ENCODE data around the gene LRCH4.
"Not testable (repeated sequence)": the region's sequence is repeated elsewhere in the genome, so short reads cannot be mapped to it uniquely, and the experiment has no call there.

LRCH4 gene

DNA sequence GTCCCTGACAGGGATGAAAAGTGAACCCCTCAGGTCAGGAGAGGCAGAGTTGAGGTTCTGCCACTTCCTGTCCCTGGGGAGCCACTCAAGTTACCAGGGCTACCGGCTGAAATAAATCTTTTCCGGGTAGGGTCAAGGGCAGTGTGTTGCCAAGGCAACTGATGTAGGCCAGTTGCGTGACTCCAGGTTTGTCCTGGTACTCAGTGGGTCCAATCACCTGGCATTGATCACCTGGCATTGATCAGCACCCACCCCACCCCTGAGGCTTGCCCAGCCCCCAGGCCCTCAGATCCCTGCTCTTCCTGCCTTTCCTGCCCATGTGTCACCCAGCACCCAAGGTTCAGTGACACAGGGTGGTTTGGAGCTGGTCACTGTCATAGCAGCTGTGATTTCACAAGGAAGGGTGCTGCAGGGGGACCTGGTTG, 18.2 kb downstream of the LRCH4 start:
- DNase-seq (ENCODE audit: low read depth) = no peak

DNA sequence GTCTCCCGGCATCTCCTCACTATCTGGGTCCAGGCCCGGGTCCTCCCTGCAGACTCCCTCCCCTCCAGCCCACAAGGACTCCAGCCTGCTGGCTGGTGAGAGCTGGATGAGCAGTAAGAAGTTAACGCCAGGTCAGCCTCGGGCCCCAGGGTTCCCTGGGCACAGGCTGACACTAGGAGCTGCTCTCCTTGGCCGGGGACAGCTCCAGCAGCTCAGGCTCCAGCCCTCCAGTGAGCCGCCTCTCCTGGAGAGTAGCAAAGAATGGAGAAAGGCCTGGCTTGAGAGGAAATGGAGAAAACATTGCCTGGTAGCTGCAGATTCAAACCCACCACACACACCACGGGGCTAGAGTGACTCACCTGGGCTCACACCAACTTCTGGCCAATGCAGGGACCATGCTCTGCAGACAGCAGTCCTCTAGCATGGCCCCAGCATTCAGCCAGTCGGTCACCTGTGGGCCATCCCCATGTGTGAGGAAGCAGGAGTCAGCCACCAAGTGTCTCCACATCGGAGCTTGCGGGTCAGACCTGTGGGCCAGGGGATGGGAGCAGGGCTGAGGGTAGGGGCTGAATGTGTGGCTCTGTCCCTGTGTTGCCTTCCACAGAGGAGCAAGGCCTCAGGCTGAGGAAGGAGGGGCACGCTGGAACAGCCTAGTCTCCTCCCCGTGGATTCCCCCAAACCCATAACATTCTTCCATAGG, 18.7 kb downstream of the LRCH4 start:
- DNase-seq (ENCODE audit: low read depth) = no peak

DNA sequence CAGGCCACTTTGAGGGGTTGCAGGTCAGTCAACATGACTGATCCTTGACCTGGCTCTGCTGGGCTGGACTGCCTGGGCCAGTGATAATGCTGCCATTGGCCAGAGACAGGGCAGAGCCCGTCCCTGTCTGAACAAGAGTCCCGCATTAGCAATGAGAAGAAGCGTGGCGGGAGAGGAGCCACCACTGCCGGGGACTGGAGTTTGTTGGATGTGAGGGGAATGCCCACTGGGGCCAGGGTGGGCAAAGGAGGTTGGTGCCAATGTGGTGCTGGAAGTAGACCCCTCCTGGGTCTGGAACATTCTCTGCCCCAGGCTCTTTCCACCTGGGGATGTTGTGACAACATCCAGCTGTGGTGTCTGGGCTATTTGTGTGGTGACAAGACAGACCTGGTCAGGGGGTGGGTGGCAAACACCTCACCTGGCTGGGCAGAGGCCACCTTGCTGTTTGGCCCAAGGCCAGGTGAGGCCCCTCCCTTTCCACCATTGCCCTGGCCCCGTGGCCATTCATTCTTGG, 19.9 kb downstream of the LRCH4 start:
- no peak for DNase-seq (ENCODE audit: low read depth)

DNA sequence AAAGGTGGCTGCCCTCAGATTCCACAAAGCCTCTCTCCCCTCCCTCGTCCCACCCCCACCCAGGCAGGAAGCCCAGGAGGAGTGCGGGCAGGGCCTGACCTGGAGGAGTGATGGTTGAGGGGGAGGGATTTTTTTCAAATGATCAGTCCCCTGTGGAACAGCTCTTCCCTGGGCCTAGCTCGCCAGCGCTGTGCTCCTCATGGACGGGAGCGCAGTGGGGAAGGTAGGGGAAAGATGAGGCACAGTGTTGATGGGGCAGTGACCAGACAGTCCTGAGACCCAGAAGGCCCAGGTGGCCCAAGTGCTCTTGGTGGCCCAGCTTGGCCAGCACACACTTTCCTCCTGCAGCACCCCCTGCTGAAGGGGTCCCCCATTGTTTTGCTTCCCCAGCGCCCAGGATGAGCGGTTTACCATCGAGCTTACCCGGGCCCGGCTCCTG, 20.8 kb downstream of the LRCH4 start:
- DNase-seq (ENCODE audit: low read depth) = no peak

DNA sequence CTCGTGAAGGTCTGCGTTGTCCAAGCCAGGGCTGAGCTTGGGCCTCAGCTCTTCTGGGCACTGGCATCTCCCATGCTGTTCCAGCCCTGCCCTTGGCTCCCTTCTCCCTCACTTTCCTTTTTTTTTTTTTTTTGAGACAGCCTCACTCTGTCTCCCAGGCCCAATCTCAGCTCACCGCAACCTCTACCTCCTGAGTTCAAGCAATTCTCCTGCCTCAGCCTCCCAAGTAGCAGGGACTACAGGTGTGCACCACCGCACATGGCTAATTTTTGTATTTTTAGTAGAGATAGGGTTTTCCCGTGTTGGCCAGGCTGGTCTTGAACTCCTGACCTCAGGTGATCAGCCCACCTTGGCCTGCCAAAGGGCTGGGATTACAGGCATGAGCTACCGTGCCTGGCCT, 21.5 kb downstream of the LRCH4 start:
- not testable (repeated sequence) for DNase-seq (ENCODE audit: low read depth)

DNA sequence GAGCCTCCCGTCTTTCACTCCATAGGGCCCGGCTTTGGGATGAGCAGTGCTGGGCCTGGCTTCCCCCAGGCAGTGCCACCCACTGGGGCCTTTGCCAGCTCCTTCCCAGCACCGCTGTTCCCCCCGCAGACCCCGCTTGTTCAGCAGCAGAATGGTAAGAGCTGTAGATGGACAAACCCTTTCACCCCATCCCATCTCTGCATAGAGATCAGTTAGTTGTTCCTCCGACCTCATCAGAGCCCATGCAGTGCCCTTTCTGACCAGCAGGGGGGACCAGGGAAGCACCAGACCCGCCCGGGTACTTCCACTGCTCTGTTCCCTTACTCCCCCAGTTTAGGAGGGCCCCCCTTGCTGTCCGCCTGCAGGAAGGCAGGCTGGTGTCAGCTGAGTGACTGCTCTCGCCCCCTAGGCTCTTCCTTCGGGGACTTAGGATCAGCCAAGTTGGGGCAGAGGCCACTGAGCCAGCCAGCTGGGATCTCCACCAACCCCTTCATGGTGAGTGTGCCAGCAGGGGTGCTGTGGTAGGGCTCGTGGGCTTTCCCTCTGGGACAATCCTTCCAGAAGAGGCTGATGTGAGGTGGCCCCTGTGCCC, 22.0 kb downstream of the LRCH4 start:
- no peak for DNase-seq (ENCODE audit: low read depth)

DNA sequence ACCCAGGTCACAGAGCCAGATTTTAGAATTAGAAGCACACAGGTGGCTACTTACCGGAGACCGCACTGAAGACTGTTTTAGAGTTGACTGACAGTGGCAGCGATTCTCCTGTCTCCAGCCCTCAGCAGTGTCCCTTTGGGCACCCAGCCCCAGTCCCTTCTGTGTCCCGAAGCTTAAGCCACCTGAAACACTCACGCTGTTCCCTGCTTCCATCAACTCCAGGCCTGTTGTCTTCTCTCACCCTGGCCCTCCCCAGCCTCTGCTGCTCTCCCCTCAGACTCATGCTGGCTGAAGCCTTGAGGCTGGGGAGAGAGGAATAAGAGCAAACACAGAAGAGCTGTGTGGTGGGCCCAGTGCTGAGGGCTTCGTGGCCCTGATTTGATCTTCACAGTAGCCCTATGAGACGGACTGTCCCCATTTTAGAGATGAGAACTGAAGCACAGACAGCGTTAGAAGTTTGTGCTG, 22.8 kb downstream of the LRCH4 start:
- no peak for DNase-seq (ENCODE audit: low read depth)

DNA sequence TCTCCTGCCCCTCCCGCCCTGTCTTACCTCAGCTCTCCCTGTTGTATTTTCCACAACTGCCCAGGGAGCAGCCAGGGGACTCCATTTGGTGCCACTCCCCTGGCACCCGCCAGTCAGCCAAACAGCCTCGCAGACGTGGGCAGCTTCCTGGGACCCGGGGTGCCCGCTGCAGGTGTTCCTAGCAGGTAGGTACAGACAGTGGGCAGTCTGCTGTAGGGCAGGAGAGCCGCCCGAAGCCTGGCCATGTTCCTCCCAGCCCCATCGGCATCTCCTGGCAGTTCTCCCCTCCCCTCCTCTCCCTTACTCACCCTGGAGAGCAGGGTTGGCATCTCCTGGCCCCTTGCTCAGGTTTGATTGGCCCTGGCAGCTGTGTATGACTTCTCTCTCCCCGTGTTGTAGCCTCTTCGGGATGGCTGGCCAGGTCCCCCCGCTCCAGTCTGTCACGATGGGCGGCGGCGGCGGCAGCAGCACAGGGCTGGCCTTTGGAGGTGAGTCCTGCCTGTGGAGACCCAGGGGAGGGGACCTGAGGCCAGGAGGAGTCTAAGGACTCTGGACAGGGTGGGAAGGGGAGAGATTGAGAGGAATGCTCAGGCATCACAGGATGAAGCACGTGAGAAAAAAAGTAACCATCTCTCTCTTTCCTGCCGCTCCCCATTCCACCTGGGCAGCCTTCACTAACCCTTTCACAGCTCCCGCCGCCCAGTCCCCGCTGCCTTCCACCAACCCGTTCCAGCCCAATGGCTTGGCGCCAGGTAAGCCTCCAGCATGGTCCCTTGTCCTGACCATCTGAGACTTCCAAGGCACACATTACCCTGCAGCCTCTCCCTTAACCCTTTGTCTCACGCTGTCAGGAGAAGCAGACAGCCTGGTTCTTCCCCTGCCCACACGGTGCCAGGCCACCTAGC, 23.5 kb downstream of the LRCH4 start:
- no peak for DNase-seq (ENCODE audit: low read depth)

DNA sequence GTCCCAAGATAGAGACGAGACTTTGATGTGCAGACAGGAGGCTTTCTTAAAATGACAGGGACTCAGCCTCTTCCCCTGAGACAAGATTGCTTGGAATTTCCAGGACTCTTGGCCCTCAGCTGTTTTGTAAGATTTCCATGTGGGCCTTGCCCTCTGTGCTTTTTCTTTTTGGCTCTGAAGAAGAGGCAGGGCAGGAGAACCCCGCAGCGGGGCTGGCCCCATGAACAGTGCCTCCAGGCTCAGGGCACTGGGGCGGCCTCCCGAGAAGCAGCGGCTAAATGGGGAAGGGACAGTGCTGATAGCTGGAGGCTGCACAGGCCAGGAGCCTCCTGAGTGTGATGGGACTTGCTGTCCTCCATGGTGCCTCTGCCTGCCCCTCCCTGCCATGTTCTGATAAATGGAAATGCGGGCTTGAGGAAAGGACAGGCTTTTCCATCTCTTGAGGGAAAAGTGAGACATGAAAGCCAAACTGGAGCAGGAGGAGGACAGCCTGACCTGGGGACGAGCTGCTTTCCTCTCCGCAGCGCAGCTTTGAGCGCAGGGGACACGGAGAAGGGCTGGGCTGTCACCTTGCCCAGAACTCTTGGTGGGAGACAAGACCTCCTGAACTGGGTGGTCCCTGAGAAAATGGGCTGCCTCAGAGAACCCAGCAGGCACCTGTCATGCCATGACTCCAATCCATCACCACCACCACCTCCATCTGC, 24.3 kb downstream of the LRCH4 start:
- DNase-seq (ENCODE audit: low read depth) = no peak

DNA sequence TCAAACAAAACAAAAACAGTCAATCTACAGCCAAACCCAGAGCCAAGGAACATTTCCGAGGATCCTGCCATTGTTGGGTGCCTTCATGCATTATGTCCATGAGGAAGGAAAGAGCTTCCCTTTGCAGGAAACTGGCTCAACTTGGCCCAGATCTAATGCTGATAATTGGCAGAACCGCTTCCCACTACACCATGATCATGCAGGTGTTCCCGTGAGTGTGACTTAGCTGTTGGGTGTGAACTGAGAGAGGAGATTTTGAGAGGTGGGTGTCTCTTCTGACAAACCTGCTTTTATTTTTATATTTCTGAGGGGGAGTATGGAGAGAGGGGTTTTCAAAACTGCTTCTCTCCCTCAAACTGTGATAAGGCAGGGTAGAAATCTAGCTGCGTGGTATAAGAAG, 26.8 kb downstream of the LRCH4 start:
- no peak for DNase-seq (ENCODE audit: low read depth)

DNA sequence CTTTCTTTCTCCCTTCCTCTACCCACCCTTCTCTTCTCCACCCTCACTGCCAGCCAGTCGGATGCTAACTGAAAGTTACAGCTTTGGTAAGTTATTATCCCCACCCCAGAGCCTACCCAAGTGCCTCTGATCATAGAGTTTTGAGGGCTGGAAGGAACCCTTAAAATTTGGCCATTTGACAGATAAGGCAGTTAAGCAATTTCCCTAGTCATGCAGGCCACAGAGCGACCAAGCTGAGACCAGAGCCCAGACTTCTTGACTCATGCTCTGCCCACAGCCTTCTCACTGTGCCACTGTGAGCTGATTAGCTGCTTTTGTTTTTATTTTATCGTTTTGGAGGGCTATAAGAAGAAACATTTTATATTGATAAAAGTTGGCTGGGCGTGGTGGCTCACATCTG, 29.4 kb downstream of the LRCH4 start:
- peak; percentile 62 for DNase-seq (ENCODE audit: low read depth)

DNA sequence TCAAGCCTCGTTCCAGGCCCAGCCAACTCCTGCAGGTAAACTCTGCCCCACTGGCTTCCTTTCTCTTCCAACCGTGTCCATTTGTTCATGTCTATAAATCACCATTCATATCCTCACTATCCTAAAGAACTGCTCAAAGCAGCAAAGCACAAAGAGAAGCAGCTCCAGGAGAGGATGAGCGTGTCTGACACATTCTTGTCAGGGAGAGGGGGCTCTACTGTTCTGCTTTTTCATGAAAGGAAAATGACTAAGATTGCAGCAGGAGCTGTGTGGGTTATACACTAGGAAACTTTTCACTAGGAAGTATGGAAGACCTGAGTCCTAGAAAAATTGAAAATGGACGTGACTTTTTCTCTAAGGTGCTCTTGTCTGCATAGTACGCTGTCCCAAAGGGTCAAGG, 30.2 kb downstream of the LRCH4 start:
- no peak for DNase-seq (ENCODE audit: low read depth)

DNA sequence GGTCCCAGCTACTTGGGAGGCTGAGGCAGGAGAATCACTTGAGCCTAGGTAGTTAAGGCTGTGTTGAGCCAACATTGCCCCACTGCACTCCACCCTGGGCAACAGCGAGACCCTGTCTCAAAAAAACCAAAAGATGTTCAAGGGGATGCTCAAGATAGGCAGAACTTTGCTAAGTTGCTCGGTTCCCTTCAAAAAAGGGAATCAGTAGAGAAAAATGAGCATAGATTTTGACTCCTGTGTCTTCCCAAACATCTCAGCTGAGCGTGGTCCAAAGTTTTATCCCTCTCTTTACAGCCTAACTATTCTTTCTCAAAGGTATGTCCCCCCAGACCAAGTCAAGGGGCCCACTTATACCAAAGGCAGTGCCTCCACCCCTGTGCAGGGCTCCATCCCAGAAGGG, 32.9 kb downstream of the LRCH4 start:
- DNase-seq (ENCODE audit: low read depth) = no peak

DNA sequence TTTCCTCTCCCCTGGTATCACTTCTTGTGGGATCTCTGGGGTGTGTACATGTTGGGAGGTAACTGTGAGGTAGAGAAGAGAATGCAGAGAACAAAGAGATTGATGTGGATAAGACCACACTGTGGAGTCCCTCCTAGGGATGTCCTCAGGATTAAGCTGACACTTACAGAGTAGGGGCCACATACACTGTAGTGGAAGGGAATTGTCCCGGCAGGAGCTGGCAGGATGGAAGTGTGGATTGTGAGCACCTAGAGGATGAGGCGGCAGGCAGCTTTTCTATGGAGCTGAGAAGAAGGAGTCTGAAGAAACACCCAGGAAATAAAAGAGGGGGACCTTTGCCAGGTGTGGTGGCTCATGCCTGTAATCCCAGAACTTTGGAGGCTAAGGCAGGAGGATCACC, 33.4 kb downstream of the LRCH4 start:
- DNase-seq (ENCODE audit: low read depth) = no peak

DNA sequence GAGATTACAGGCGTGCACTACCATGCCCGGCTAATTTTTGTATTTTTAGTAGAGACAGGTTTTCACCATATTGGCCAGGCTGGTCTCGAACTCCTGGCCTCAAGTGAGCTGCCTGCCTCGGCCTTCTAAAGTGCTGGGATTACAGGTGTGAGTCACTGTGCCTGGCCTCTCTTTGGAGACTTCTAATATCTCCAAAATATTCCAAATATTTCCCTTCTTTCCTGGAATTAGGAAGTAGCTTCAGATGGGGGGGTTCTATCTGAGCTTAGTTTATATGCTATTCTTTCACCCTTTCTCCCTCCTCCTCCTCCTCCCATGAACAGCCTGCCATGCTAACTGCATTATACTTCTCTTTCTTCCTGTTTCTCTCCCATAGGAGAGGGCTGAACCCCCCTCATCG, 37.5 kb downstream of the LRCH4 start:
- DNase-seq (ENCODE audit: low read depth) = not testable (repeated sequence)

DNA sequence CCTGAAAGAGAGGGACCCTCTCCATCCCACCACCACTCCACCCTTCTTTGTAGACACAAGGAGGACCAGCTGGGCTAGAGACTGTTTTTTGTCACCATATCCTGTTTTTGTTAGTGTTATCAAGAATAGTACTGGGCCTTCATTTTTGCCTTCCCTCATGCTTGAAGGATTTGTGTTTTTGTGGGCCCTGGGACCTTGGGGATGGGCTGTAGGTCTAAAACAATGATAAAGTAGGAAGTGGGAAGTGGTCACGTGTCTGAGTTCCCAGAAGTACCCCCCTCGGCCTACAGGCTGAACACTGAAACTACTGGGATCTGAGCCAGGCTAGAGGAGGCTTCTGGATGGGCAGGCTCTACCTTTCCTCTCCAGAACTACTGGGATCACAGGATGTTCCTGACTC, 38.1 kb downstream of the LRCH4 start:
- no peak for DNase-seq (ENCODE audit: low read depth)

DNA sequence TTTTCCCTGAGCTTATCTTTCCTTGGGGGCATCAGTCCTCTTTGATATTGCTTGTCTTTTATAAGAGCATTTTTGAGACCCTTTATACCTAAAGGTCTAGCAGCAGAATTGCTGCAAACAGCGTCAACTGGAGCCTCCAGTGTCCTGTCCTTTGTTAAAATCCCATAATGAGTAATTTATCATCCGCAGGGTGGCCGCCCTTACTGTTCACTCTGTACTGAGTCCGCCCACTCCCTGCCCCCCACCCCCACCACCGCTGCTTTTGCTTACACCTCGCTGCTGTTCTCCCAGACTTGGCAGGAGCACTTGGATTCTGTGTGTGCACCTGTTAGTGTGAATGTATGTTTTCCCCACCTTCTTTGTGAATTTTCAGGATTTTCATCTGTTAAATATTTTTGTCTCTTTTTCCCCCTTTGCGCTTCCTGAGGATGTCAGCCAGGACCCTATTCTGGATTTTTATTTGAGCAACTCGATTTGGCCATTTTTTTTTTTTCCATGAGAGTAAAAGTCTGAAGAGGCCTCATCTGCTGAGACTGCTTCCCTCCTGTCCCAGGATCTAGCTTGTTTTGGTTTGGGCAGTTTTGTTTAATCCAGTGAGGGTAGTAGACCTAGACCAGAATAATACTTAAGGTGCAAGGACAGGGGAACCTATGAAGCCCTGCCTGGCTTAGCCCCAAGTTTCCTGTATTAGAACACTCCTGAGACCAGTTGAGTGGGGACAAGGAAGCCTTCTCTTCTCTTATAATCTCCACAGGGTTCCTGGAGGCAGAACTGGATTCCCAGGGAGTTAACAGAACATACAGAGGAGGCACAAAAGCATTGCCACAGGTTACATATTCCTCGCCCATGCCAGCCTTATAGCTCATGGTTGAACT, 38.8 kb downstream of the LRCH4 start:
- DNase-seq (ENCODE audit: low read depth) = no peak

DNA sequence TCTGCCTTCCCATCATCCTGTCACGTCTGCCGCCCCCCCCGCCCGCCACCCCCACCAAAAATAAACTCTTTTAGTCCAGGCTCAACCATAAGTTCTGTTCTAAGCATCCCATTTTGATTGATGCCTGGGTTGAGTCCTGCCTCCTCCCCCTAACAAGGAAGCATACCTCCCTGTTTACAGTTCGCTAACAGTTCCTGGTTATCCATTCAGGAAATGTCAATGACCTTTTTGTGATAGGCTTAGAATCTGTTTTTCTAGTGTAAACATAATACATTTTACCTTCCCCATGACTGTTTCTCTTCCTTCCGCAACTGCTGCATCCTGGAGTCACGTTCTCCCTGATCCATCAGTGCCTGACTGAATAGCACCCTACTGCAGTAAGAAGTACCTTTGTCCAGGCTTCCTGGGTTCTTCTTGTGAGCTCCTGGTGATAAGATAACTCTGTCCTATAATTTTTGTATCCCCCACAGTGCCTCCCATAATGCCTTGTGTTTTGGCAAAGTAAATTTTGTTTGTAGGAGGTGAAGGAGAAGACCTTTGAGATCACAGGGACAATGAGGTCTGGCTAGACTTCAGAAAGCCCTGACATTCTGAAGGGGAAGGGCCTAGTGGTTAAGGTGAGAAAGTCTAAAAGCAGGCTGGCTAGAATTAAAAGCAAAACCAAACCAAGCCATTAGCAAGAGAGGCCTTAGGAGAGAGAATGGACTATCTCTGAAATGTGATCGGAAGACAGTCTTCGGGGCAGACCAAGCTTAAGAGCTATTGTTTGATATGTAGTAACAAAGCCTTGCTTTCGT, 39.6 kb downstream of the LRCH4 start:
- DNase-seq (ENCODE audit: low read depth) = no peak

DNA sequence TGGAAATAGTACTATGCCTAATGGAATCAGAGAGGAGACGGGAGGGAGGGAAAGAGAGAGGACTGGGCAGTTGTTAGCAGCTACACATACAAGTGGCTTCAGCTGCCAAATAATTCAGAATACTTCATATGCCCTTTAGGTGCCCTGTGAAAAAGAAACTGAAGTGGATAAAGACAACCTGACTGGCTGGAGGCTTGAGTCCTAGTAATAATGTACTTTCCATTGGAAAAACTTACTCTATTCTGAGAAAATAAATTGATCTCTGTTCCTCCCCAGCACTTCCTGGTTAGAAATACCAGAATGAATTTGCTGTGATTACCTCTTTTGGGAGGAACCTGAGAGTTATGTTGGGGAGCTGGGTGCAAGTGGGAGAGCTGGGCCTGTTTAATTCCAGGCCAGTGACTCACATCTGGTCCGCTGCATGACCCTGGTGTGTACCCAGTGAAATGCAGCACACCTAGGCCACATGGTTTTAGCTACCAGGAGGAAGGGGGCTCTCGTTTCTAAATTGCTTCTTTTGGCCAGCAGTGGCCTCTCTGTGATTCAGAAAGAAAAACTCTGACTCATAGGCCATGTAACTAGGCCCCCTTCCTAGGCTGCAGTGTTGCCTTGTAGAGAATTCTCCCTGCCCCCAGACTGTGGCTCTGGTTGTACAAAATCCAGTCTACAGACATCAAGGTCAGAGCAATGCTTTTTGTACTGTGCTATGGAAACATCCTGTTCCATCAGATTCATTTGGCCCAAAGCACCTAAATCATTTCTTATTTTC, 40.4 kb downstream of the LRCH4 start:
- peak; percentile 39 for DNase-seq (ENCODE audit: low read depth)

Data from GM04503 (cell line).